MCF 10A (cell line): ENCODE data around the gene EXT2. TPM values are rescaled to one million over a fixed set of nuclear protein-coding genes. Genes with fewer than 3 reads are reported as not detected.
A peak's percentile ranks its signal among the peaks of the same experiment; 100 is the strongest.

Experiments
- Bru-seq: library from RNA; stranded (reverse); fragments of 400-500 nt; gene quantifications from one replicate; lab custom pipeline; 2021; lab: Mats Ljungman, UMichigan
- BruChase-seq, 2 experiments: library from RNA; stranded (reverse); fragments of 400-500 nt; gene quantifications; one replicate each; lab custom pipeline; 2021; lab: Mats Ljungman, UMichigan
- BruUV-seq: library from RNA; stranded (reverse); fragments of 400-500 nt; replicated peaks from 2 replicates; lab custom pipeline; 2021; lab: Mats Ljungman, UMichigan
- CTCF ChIA-PET: fragments of 300-600 bp; sonication (Branson Sonifier 250); formaldehyde crosslinking; extraction: SDS; loops from one replicate; lab custom pipeline; 2021; ENCODE audit warnings: antibody characterized with exemption, inconsistent platforms; lab: Yijun Ruan, JAX
- POLR2A ChIA-PET: fragments of 300-600, 350-650 bp; sonication (Branson Sonifier 250); formaldehyde crosslinking; extraction: SDS; loops from one replicate; lab custom pipeline; 2020; ENCODE audit warnings: antibody characterized with exemption, inconsistent platforms; lab: Yijun Ruan, JAX
- DNase-seq: peaks from one replicate; pipeline ENCODE4 v3.0.0-alpha.2; 2018; ENCODE audit not compliant: unreplicated experiment
- H3K27ac Mint-ChIP-seq: one replicate; pipeline ENCODE4 v1.8.0; 2022; ENCODE audit warnings: mild to moderate bottlenecking, low read depth, mixed read lengths; ENCODE audit not compliant: unreplicated experiment
- H3K27me3 Mint-ChIP-seq: one replicate; pipeline ENCODE4 v1.8.0; 2022; ENCODE audit warnings: mixed read lengths; ENCODE audit not compliant: insufficient read depth, unreplicated experiment
- H3K36me3 Mint-ChIP-seq: one replicate; pipeline ENCODE4 v1.8.0; 2022; ENCODE audit warnings: mild to moderate bottlenecking, moderate library complexity, mixed read lengths; ENCODE audit not compliant: insufficient read depth, unreplicated experiment
- H3K4me1 Mint-ChIP-seq: one replicate; pipeline ENCODE4 v1.8.0; 2022; ENCODE audit warnings: mixed read lengths; ENCODE audit not compliant: insufficient read depth, unreplicated experiment
- H3K4me3 Mint-ChIP-seq: one replicate; pipeline ENCODE4 v1.8.0; 2022; ENCODE audit warnings: mild to moderate bottlenecking, moderate library complexity, mixed read lengths; ENCODE audit not compliant: unreplicated experiment
- H3K9me3 Mint-ChIP-seq: one replicate; pipeline ENCODE4 v1.8.0; 2022; ENCODE audit warnings: mixed read lengths; ENCODE audit not compliant: unreplicated experiment
- CTCF ChIP-seq: fragments of 200-600 bp; IDR thresholded peaks from one replicate; pipeline ENCODE4 v1.8.0; 2022; ENCODE audit warnings: antibody characterized with exemption, mild to moderate bottlenecking; ENCODE audit not compliant: unreplicated experiment
- intact Hi-C: fragments of 100-400 bp; cut with micrococcal nuclease; formaldehyde crosslinking; loops from 2 replicates; pipeline ENCODE4 v1.14.1; 2022
- long read RNA-seq: library from polyadenylated mRNA; stranded (forward); transcript quantifications from one replicate; pipeline ENCODE4 v2.0.0, GENCODE V29; 2022
- total RNA-seq: library from RNA; stranded (reverse); gene quantifications from 2 replicates; pipeline ENCODE4 v1.2.3, GENCODE V29; 2022

The EXT2 gene
- total RNA-seq (73.1 and 82.7 TPM in 2 replicates), Bru-seq, nascent RNA (percentile 78 among the genes with signal in this experiment), BruChase-seq, experiment 1, labeled RNA remaining after a 6-hour chase (percentile 74 among the genes with signal in this experiment), BruChase-seq, experiment 2, labeled RNA remaining after a 2-hour chase (percentile 73 among the genes with signal in this experiment)
- long read RNA-seq, transcript EXT2-203 (14 exons, 3,454 nt): minor isoform, 6 of 206 reads
- long read RNA-seq, transcript EXT2-210 (14 exons, 3,136 nt): major isoform, 160 of 206 reads
- long read RNA-seq, partial matches to known transcripts: 17 of 206 reads
- long read RNA-seq, other reads (novel, unspliced or antisense): 23 of 206 reads

GRCh38 chr11:44095506-44096359 lies at the start of gene EXT2:
Gene EXT2 (plus strand): TSS chr11:44095678. CDS start chr11:44107713, 12,035 bp downstream.
- peak; percentile 81 for DNase-seq
- ChIA-PET POLR2A (interaction anchor here (0.7 to 2.5 kb wide), 7 partner anchors 9 to 381 kb away, joined by 3 to 16 read pairs (median 5); partner anchors contain the start of gene ACCS), CTCF (interaction anchor here (0.6 to 3.4 kb wide), 20 partner anchors 9 to 443 kb away, joined by 3 to 57 read pairs (median 5); partner anchors contain the start of gene ACCS)
- intact Hi-C loops: no loop called here
- H3K27me3 Mint-ChIP-seq: no peaks in the 10 kb centered on the region
- H3K4me1 Mint-ChIP-seq: peaks cover 13% of the 10 kb centered on the region
- peak within 1 kb of the TSS; percentile 61 for H3K27ac Mint-ChIP-seq
- no TSS peak for BruUV-seq
- H3K9me3 Mint-ChIP-seq: no peaks in the 10 kb centered on the region
- H3K4me3 Mint-ChIP-seq: peak within 1 kb of the TSS; percentile 82
- peaks cover 10% of the 10 kb centered on the region for H3K36me3 Mint-ChIP-seq
- peak; percentile 74 for TF ChIP-seq CTCF

- Mint-ChIP-seq H3K27ac (no peak overlapping the region), H3K36me3 (peaks cover 4% of the 10 kb centered on the region), H3K27me3 (no peaks in the 10 kb centered on the region), H3K4me1 (no peaks in the 10 kb centered on the region), H3K9me3 (no peaks in the 10 kb centered on the region), H3K4me3 (no peak overlapping the region)
- CTCF ChIA-PET: interaction anchor here (0.8 kb wide), 1 partner anchor 151 kb away, joined by 3 read pairs; no protein-coding TSS in a partner anchor
- POLR2A ChIA-PET: interaction anchor here (0.6 kb wide), 1 partner anchor 115 kb away, joined by 3 read pairs; no protein-coding TSS in a partner anchor
- no peak for TF ChIP-seq CTCF
- BruUV-seq: no TSS peak
- no peak for DNase-seq
- intact Hi-C loops: no loop called here
Observed at GRCh38 chr11:44046182-44046581, 49.3 kb upstream of the EXT2 start.

- no peak for DNase-seq
- H3K27me3 Mint-ChIP-seq: no peaks in the 10 kb centered on the region
- CTCF ChIA-PET: no interaction called here
- no peaks in the 10 kb centered on the region for H3K9me3 Mint-ChIP-seq
- TF ChIP-seq CTCF: no peak
- BruUV-seq: no TSS peak
- no peaks in the 10 kb centered on the region for H3K4me1 Mint-ChIP-seq
- no peak overlapping the region for H3K27ac Mint-ChIP-seq
- intact Hi-C loops: no loop called here
- no peak overlapping the region for H3K4me3 Mint-ChIP-seq
- POLR2A ChIA-PET: no interaction called here
- H3K36me3 Mint-ChIP-seq: peaks cover 4% of the 10 kb centered on the region
Observed at GRCh38 chr11:44047298-44047697, 48.2 kb upstream of the EXT2 start.
